Ishikawa (cell line): ENCODE results near the gene C15orf39.
A peak's percentile ranks its signal among the peaks of the same experiment; 100 is the strongest.

Experiments used
- EP300 ChIP-seq: IDR thresholded peaks from 2 replicates; pipeline ENCODE4 v1.6.1; 2012; ENCODE audit warnings: borderline replicate concordance
- FOXM1 ChIP-seq: IDR thresholded peaks from 2 replicates; pipeline ENCODE4 v1.6.1; 2012; ENCODE audit warnings: low read depth, borderline replicate concordance
- MAX ChIP-seq: IDR thresholded peaks from 2 replicates; pipeline ENCODE4 v1.6.1; 2012
- NFIC ChIP-seq: IDR thresholded peaks from 2 replicates; pipeline ENCODE4 v1.6.1; 2012
- RAD21 ChIP-seq: IDR thresholded peaks from 2 replicates; pipeline ENCODE4 v1.6.1; 2012; ENCODE audit warnings: low read depth
- REST ChIP-seq: IDR thresholded peaks from 2 replicates; pipeline ENCODE4 v1.6.1; 2012; ENCODE audit warnings: low read depth, mild to moderate bottlenecking
- TEAD4 ChIP-seq: IDR thresholded peaks from 2 replicates; pipeline ENCODE4 v1.6.1; 2012
- YY1 ChIP-seq: IDR thresholded peaks from 2 replicates; pipeline ENCODE4 v1.6.1; 2012; ENCODE audit warnings: low read depth

GRCh38 chr15:75202251-75203016 lies 752 bp downstream of the C15orf39 start:
- TF ChIP-seq REST: 0 out of 2 replicates have a peak, but pooled peaks have one; percentile 6
- TF ChIP-seq MAX: peak; percentile 93
- TF ChIP-seq EP300: no peak
- peak; percentile 79 for TF ChIP-seq NFIC
- TF ChIP-seq RAD21: peak; percentile 9; the same call in 1 of the 2 replicates
- 0 out of 2 replicates have a peak, but pooled peaks have one; percentile 22 for TF ChIP-seq FOXM1
- 0 out of 2 replicates have a peak, but pooled peaks have one; percentile 3 for TF ChIP-seq TEAD4
- no peak for TF ChIP-seq YY1
